Natural killer cell (primary cell): ENCODE data around the gene MAPKAP1. TPM values are rescaled to one million over a fixed set of nuclear protein-coding genes. Genes with fewer than 3 reads are reported as not detected.

Experiments
- ATAC-seq, 3 donors: fragments of 150-1000 bp in 2 of 3; fragments of 200-7000 bp in 1 of 3; cut with Tn5 transposase; 1 replicate in 1 of 3; 2 replicates in 2 of 3; pipeline ENCODE4 v1.10.0; 2021; ENCODE audit warnings: mild to moderate bottlenecking in 2 of 3, moderate library complexity in 2 of 3
- DNase-seq, 2 donors: peaks; one replicate each; pipeline versions ENCODE4 v3.0.0 to v3.0.0-alpha.2; 2013 to 2021; ENCODE audit warnings: mixed read lengths in 1 of 2
- H3K27ac ChIP-seq: one replicate; pipeline ENCODE4 v1.5.1; 2013; ENCODE audit warnings: mild to moderate bottlenecking, low read length
- H3K27me3 ChIP-seq: one replicate; pipeline ENCODE4 v1.6.1; 2013; ENCODE audit warnings: low read length; ENCODE audit not compliant: control insufficient read depth, insufficient read depth
- H3K36me3 ChIP-seq: one replicate; pipeline ENCODE4 v1.6.1; 2013; ENCODE audit warnings: low read length; ENCODE audit not compliant: control insufficient read depth, insufficient read depth
- H3K4me1 ChIP-seq: one replicate; pipeline ENCODE4 v1.6.1; 2013; ENCODE audit warnings: low read length; ENCODE audit not compliant: control insufficient read depth, insufficient read depth
- H3K4me3 ChIP-seq: one replicate; pipeline ENCODE4 v1.5.1; 2013; ENCODE audit warnings: low read length
- H3K9me3 ChIP-seq: one replicate; pipeline ENCODE4 v1.6.1; 2013; ENCODE audit warnings: low read length; ENCODE audit not compliant: control insufficient read depth, insufficient read depth
- H3K27ac Mint-ChIP-seq, 2 donors: one replicate each; pipeline ENCODE4 v1.8.0; 2022; ENCODE audit warnings: mild to moderate bottlenecking in 2 of 2, mixed read lengths in 2 of 2, moderate library complexity in 1 of 2
- H3K27me3 Mint-ChIP-seq, 2 donors: one replicate each; pipeline ENCODE4 v1.8.0; 2022; ENCODE audit warnings: low read depth in 2 of 2, mixed read lengths in 2 of 2
- H3K36me3 Mint-ChIP-seq: one replicate; pipeline ENCODE4 v1.8.0; 2022; ENCODE audit warnings: mixed read lengths
- H3K4me1 Mint-ChIP-seq, 2 donors: one replicate each; pipeline ENCODE4 v1.8.0; 2022; ENCODE audit warnings: mixed read lengths in 2 of 2
- H3K4me3 Mint-ChIP-seq: one replicate; pipeline ENCODE4 v1.8.0; 2022; ENCODE audit warnings: mild to moderate bottlenecking, moderate library complexity, mixed read lengths
- H3K9me3 Mint-ChIP-seq, 2 donors: one replicate each; pipeline ENCODE4 v1.8.0; 2022; ENCODE audit warnings: mixed read lengths in 2 of 2
- CTCF ChIP-seq: fragments of 200-600 bp; IDR thresholded peaks from one replicate; pipeline ENCODE4 v1.8.0; 2022; ENCODE audit warnings: antibody characterized with exemption
- WGBS: methylation state at CpG from one replicate; pipeline ENCODE4 v1.1.7; 2013; ENCODE audit warnings: missing lambda C conversion rate; ENCODE audit not compliant: insufficient coverage; 5-methylcytosine and 5-hydroxymethylcytosine counted together
- intact Hi-C: fragments of 100-400 bp; cut with micrococcal nuclease; formaldehyde crosslinking; loops from one replicate; pipeline ENCODE4 v1.14.2; 2022
- total RNA-seq, 4 donors: library from RNA; stranded (reverse); fragments of 120-200 nt in 1 of 4; gene quantifications; one replicate each; pipeline versions ENCODE4 v1.2.3 to v1.2.4, GENCODE V29; 2013 to 2022

MAPKAP1 gene
- total RNA-seq, 3 donors from 2014 or later (not counting 1 experiment from before 2014, with no cell fraction given), result 51.1 to 73.0 (median 58.8) TPM

GRCh38 chr9:125440411-125440810 lies 266.6 kb downstream of the MAPKAP1 start:
- 97% methylated on average over 14 of the region's 14 CpGs for WGBS
- no peaks in the 10 kb centered on the region for H3K36me3 Mint-ChIP-seq

GRCh38 chr9:125439434-125440272 lies 267.4 kb downstream of the MAPKAP1 start:
- H3K4me3 Mint-ChIP-seq, result no peak overlapping the region
- H3K9me3 ChIP-seq, result no peaks in the 10 kb centered on the region
- H3K4me1 Mint-ChIP-seq, result peaks cover 0 to 4% of the 10 kb centered on the region in 2 donors
- no peaks in the 10 kb centered on the region for H3K27me3 Mint-ChIP-seq
- H3K27ac Mint-ChIP-seq, result no peak overlapping the region
- H3K9me3 Mint-ChIP-seq, result no peaks in the 10 kb centered on the region
- WGBS, result 97% methylated on average over 21 of the region's 21 CpGs
- ATAC-seq (no peak), DNase-seq (no peak)
- H3K36me3 Mint-ChIP-seq, result no peaks in the 10 kb centered on the region
- H3K4me1 ChIP-seq, result no peaks in the 10 kb centered on the region
- no peak for TF ChIP-seq CTCF
- no peaks in the 10 kb centered on the region for H3K27me3 ChIP-seq
- no peak overlapping the region for H3K4me3 ChIP-seq
- no peak overlapping the region for H3K27ac ChIP-seq
- intact Hi-C loops, result no loop called here
- peaks cover 6% of the 10 kb centered on the region for H3K36me3 ChIP-seq

More at GRCh38 chr9:125440411-125440810, 266.6 kb downstream of the MAPKAP1 start:
- no peak for DNase-seq
- intact Hi-C loops, result no loop called here
- Mint-ChIP-seq H3K9me3 (no peaks in the 10 kb centered on the region), H3K4me1 (peaks cover 0 to 4% of the 10 kb centered on the region in 2 donors), H3K4me3 (no peak overlapping the region), H3K27ac (no peak overlapping the region), H3K27me3 (no peaks in the 10 kb centered on the region)
- H3K4me3 ChIP-seq, result no peak overlapping the region
- no peaks in the 10 kb centered on the region for H3K9me3 ChIP-seq
- TF ChIP-seq CTCF, result no peak
- no peaks in the 10 kb centered on the region for H3K27me3 ChIP-seq
- no peaks in the 10 kb centered on the region for H3K4me1 ChIP-seq
- peaks cover 6% of the 10 kb centered on the region for H3K36me3 ChIP-seq
- no peak overlapping the region for H3K27ac ChIP-seq
- no peak for ATAC-seq

DNA sequence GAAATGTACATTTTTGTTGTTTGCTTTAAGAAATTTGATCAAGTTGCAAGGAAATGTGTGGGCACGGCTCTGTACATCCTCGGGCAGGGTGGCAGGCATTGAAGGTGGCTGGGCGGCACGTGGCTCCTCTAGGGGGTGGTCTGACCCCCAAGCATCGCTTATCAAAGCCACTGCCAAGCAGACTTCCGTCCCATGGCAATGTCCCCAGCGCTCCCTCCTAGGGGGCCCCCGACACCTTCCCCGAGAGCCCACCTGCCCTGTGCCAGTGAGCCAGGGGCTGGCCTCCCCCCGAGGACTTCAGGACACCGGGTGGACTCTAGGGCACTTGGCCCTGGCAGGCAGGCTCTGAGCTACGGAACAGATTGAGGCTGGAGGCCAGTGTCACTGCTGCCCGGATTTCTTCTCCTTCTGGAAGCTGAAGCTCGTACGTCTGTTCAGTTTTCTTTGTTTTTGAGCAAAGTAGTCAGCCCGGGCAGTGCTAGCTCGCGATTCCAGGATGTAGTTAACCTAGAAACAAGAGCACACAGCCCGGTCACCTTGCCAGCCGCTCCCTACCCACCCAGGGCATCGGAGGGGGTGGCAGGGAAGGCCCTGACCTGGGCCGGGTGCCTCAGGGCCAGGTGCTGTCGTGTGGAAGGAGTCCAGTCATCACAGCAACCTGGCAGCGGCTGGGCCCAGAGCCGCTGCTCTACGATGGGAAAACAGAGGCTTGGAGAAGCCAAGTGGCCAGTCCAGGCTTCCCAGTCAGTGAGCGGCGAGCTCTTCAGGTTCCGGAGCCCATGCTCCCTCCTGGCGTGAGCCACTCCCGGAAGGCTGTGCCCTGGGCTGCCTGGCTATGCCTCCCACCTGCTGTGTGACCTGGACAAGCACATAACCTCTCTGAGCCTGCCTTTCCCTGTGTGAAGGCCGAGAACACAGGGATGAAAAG lies 268.2 kb downstream of the MAPKAP1 start:
- WGBS, result 97% methylated on average over 32 of the region's 32 CpGs
- H3K27me3 Mint-ChIP-seq, result no peaks in the 10 kb centered on the region
- H3K4me3 Mint-ChIP-seq, result no peak overlapping the region
- Histone ChIP-seq H3K9me3 (no peaks in the 10 kb centered on the region), H3K27ac (no peak overlapping the region), H3K4me3 (no peak overlapping the region), H3K4me1 (no peaks in the 10 kb centered on the region), H3K27me3 (no peaks in the 10 kb centered on the region), H3K36me3 (peaks cover 3% of the 10 kb centered on the region)
- intact Hi-C loops, result no loop called here
- H3K9me3 Mint-ChIP-seq, result no peaks in the 10 kb centered on the region
- H3K4me1 Mint-ChIP-seq, result peaks cover 0 to under 1% of the 10 kb centered on the region in 2 donors
- H3K36me3 Mint-ChIP-seq, result no peaks in the 10 kb centered on the region
- TF ChIP-seq CTCF, result no peak
- no peak for ATAC-seq
- no peak for DNase-seq
- no peak overlapping the region for H3K27ac Mint-ChIP-seq
